NT2/D1 (cell line): ENCODE measurements around the gene CGNL1.

Experiments used
- SUZ12 ChIP-seq: IDR thresholded peaks from 2 replicates; pipeline ENCODE4 v1.6.1; 2011; ENCODE audit not compliant: insufficient read length, insufficient read depth; ENCODE audit errors: extremely low read depth
- YY1 ChIP-seq: IDR thresholded peaks from 2 replicates; pipeline ENCODE4 v1.6.1; 2011; ENCODE audit not compliant: insufficient read length, insufficient read depth
- ZNF274 ChIP-seq: IDR thresholded peaks from 2 replicates; pipeline ENCODE4 v1.6.1; 2011; ENCODE audit warnings: mild to moderate bottlenecking, low read depth, low read length

- TF ChIP-seq SUZ12 (no peak), YY1 (no peak), ZNF274 (no peak)
Observed at GRCh38 chr15:57335719-57336118, 40.6 kb upstream of the CGNL1 start.
